Spleen (tissue), 7 donors: Measurements from ENCODE around the gene PIBF1.

Experiments used
- CTCF ChIP-seq, 11 experiments: fragments of 200-600 bp in 7 of 11; fragments of 450-650 bp in 4 of 11; sonication (generic) in 4 of 11; IDR thresholded peaks in 8 of 11; conservative IDR thresholded peaks in 3 of 11; 1 replicate in 7 of 11; 2 replicates in 4 of 11; pipeline versions ENCODE4 v1.4.0 to v1.8.0; 2016 to 2021; ENCODE audit warnings: antibody characterized with exemption in 11 of 11, inconsistent platforms in 4 of 11, mild to moderate bottlenecking in 1 of 11
- POLR2A ChIP-seq, 3 donors: fragments of 450-650 bp; IDR thresholded peaks; one replicate each; pipeline ENCODE4 v1.5.1; 2017; ENCODE audit warnings: antibody characterized with exemption in 3 of 3, mild to moderate bottlenecking in 1 of 3
- POLR2AphosphoS5 ChIP-seq, 3 donors: sonication (generic); formaldehyde crosslinking; IDR thresholded peaks; one replicate each; pipeline ENCODE4 v1.5.1; 2017; ENCODE audit warnings: antibody characterized with exemption in 3 of 3
- donor health status: DM: no; HTN: no; CAD: no; lungs with moderate emphysema.
- donor health status: DM: no; HTN: no; CAD: no.
- donor health status: DM: no; HTN: no; CAD: no.

- TF ChIP-seq CTCF (IDR thresholded peaks at IDR 0.05 in 8 of 11, conservative IDR thresholded peaks at IDR 0.05 in 3 of 11) (no peak), POLR2A (IDR thresholded peaks at IDR 0.05) (no peak), POLR2AphosphoS5 (IDR thresholded peaks at IDR 0.05) (no peak)
These were observed 189.0 kb downstream of the PIBF1 start for GRCh38 chr13:72970956-72971355.
